ENCODE measurements around the gene ADAMTS18. TPM values are rescaled to one million over a fixed set of nuclear protein-coding genes. Genes with fewer than 3 reads are reported as not detected.

ADAMTS18 gene
- total RNA-seq, 2 experiments from 2014 or later = not detected

- DNase-seq (ENCODE audit: low spot score) = no peak
- peaks cover 22% of the 10 kb centered on the region for H3K4me1 ChIP-seq (ENCODE audit: insufficient read depth, low read length, poor library complexity, severe bottlenecking)
- H3K4me2 ChIP-seq (ENCODE audit: low read length) = no peak overlapping the region
- no peaks in the 10 kb centered on the region for H3K9me2 ChIP-seq (ENCODE audit: insufficient read depth, low read length)
- H3K9me3 ChIP-seq (ENCODE audit: low read length) = no peaks in the 10 kb centered on the region
- POLR2A ChIA-PET = no interaction called here
- BruUV-seq (replicated peaks) = no TSS peak
- no peak overlapping the region for H2AFZ ChIP-seq (ENCODE audit: low read length)
- H3K36me3 ChIP-seq (ENCODE audit: insufficient read depth, low read length) = no peaks in the 10 kb centered on the region
- no peak for TF ChIP-seq CTCF (conservative IDR thresholded peaks at IDR 0.05; ENCODE audit: low read length)
- no peak for TF ChIP-seq EZH2phosphoT487 (IDR thresholded peaks at IDR 0.05; ENCODE audit: borderline replicate concordance, low read depth, low read length)
- intact Hi-C loops (cut with micrococcal nuclease; ENCODE audit: unreplicated experiment) = no loop called here
- H3K27ac ChIP-seq (ENCODE audit: low read depth, low read length, poor library complexity, severe bottlenecking) = no peak overlapping the region
- H3K4me3 ChIP-seq (ENCODE audit: low read depth, low read length, poor library complexity, severe bottlenecking) = no peak overlapping the region
- CTCF ChIA-PET (ENCODE audit: unreplicated experiment) = no interaction called here
- no peaks in the 10 kb centered on the region for H4K20me1 ChIP-seq (ENCODE audit: insufficient read depth, low read length)
- H3K79me2 ChIP-seq (ENCODE audit: insufficient read depth, low read depth, low read length) = no peaks in the 10 kb centered on the region
Measured at GRCh38 chr16:77302249-77302648, 132.6 kb downstream of the ADAMTS18 start.

- POLR2A ChIA-PET = interaction anchor here (1.0 to 1.6 kb wide), 3 partner anchors 9 to 24 kb away, joined by 3 to 9 read pairs (median 3); no protein-coding TSS in a partner anchor
- H3K36me3 ChIP-seq (ENCODE audit: insufficient read depth, low read length) = no peaks in the 10 kb centered on the region
- BruUV-seq (replicated peaks) = no TSS peak
- no peak overlapping the region for H3K4me3 ChIP-seq (ENCODE audit: low read depth, low read length, poor library complexity, severe bottlenecking)
- H3K4me2 ChIP-seq (ENCODE audit: low read length) = no peak overlapping the region
- TF ChIP-seq EZH2phosphoT487 (IDR thresholded peaks at IDR 0.05; ENCODE audit: borderline replicate concordance, low read depth, low read length) (no peak), CTCF (conservative IDR thresholded peaks at IDR 0.05; ENCODE audit: low read length) (no peak)
- H2AFZ ChIP-seq (ENCODE audit: low read length) = no peak overlapping the region
- no peaks in the 10 kb centered on the region for H3K9me3 ChIP-seq (ENCODE audit: low read length)
- H3K27ac ChIP-seq (ENCODE audit: low read depth, low read length, poor library complexity, severe bottlenecking) = no peak overlapping the region
- DNase-seq (ENCODE audit: low spot score) = no peak
- intact Hi-C loops (cut with micrococcal nuclease; ENCODE audit: unreplicated experiment) = no loop called here
- H3K9me2 ChIP-seq (ENCODE audit: insufficient read depth, low read length) = no peaks in the 10 kb centered on the region
- no peaks in the 10 kb centered on the region for H3K79me2 ChIP-seq (ENCODE audit: insufficient read depth, low read depth, low read length)
- no peaks in the 10 kb centered on the region for H4K20me1 ChIP-seq (ENCODE audit: insufficient read depth, low read length)
- CTCF ChIA-PET (ENCODE audit: unreplicated experiment) = no interaction called here
- H3K4me1 ChIP-seq (ENCODE audit: insufficient read depth, low read length, poor library complexity, severe bottlenecking) = peaks cover 22% of the 10 kb centered on the region
Measured at GRCh38 chr16:77300256-77300655, 134.6 kb downstream of the ADAMTS18 start.

- Histone ChIP-seq H2AFZ (ENCODE audit: low read length) (no peak overlapping the region), H3K27ac (ENCODE audit: low read depth, low read length, poor library complexity, severe bottlenecking) (peak overlapping the region; percentile 21), H3K4me3 (ENCODE audit: low read depth, low read length, poor library complexity, severe bottlenecking) (no peak overlapping the region), H3K4me1 (ENCODE audit: insufficient read depth, low read length, poor library complexity, severe bottlenecking) (peaks cover 22% of the 10 kb centered on the region), H3K9me3 (ENCODE audit: low read length) (no peaks in the 10 kb centered on the region), H3K4me2 (ENCODE audit: low read length) (peak overlapping the region; percentile 48), H3K79me2 (ENCODE audit: insufficient read depth, low read depth, low read length) (no peaks in the 10 kb centered on the region), H4K20me1 (ENCODE audit: insufficient read depth, low read length) (no peaks in the 10 kb centered on the region), H3K9me2 (ENCODE audit: insufficient read depth, low read length) (no peaks in the 10 kb centered on the region), H3K36me3 (ENCODE audit: insufficient read depth, low read length) (no peaks in the 10 kb centered on the region)
- BruUV-seq (replicated peaks) = no TSS peak
- POLR2A ChIA-PET = interaction anchor here (1.3 to 1.6 kb wide), 2 partner anchors 10 to 22 kb away, joined by 3 to 9 read pairs; no protein-coding TSS in a partner anchor
- no peak for TF ChIP-seq CTCF (conservative IDR thresholded peaks at IDR 0.05; ENCODE audit: low read length)
- TF ChIP-seq EZH2phosphoT487 (IDR thresholded peaks at IDR 0.05; ENCODE audit: borderline replicate concordance, low read depth, low read length) = no peak
- peak; percentile 72 for DNase-seq (ENCODE audit: low spot score)
- intact Hi-C loops (cut with micrococcal nuclease; ENCODE audit: unreplicated experiment) = no loop called here
- CTCF ChIA-PET (ENCODE audit: unreplicated experiment) = no interaction called here
Measured at GRCh38 chr16:77299395-77299794, 135.4 kb downstream of the ADAMTS18 start.

Measured in OCI-LY7 (cell line).